Fibroblast of gingiva (primary cell): ENCODE data around the gene SETD5.

ENCODE experiments used
- DNase-seq: peaks from one replicate; pipeline ENCODE4 v3.0.0-alpha.2; 2011; ENCODE audit warnings: low read depth

The SETD5 gene

DNA sequence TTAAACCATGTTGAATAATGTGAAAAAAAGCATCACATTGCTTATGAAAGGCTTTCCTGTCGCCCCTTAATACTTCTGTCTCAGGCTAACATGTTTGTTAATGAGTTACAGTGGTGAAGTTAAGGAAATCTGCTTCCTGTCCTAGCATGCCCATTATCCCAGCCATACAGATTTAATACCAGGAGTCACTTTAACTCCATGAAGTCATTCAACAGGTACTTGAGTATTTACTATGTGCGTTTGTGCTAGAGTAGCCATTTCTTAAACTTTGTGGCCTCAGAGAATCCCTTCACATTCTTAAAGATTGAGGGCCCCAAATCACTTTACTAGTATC is 10.1 kb upstream of the SETD5 start:
- DNase-seq, result no peak

DNA sequence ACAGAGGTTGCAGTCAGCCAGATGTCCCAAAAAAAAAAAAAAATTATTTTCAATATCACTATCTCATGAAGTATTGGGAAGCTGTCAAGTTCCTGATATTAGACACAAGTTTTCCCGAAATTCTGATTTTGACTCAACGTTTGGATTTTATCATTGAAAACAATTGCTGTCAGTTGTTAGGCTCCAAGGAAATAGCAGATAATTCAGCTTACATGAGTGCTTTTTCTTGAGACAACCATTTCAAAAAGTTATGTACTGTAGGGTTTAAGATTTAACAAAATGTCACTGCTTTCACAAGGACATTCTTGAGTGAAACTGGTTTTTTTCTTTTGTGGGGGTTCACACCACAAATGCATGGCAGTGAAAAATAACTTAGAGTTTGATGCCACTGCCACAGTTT is 9.3 kb upstream of the SETD5 start:
- DNase-seq, result no peak

DNA sequence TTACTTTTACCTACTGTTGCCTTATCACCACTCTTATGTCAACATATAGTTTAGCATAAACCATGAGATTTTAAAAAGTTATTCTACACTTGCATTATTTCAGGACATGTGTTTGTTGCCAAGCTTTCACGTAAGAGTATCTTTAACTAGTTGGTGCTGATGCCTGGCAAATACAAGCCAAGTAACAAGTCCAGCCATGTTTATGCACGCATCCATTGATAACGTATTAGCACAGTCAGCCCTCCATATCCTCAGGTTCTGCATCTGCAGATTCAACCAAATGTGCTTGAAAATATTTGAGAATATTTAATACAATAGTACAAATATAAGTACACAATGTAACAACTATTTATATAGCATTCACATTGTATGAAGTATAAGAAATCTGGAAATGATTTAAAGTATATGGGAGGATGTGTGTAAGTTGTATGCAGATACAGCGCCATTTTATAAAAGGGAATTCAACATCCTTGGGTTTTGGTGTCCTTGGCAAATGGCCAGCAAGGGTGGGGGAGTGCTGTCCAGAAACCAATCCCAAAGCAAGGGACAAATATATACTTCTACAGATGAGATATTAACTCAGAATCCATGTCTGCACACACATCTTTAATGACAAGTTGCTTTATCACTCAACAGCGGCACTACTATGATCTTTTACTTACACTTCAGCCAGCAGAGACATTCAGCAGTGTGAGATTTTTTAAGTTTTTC is 8.7 kb upstream of the SETD5 start:
- DNase-seq, result no peak

DNA sequence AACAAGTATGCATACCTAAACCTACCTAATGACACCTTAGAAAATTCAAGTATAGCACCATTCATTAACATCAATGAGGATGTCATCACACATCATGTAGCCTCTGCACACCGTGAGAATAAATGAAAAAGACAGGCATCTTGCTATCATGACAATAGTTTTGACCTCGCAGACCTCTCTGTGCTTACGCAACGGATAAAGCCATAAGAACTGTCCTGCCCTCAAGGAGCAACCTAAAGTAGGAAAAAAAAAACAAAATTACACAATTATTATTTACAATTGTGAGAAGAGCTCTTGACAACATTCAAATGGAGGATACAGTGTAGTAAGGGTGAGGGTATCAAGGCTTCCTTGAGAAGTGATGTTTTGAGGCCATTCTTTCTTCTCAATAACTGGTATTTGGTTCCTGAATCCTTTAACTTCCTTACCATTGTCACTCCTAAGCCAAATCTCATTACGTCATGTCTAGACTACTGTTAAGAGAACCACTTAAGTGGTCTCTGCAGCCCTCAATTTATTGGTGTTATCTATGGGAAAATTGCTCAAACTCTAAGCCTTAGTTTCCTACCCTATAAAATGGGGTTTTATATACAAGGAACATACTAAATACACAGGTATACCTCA is 7.0 kb upstream of the SETD5 start:
- DNase-seq, result no peak

DNA sequence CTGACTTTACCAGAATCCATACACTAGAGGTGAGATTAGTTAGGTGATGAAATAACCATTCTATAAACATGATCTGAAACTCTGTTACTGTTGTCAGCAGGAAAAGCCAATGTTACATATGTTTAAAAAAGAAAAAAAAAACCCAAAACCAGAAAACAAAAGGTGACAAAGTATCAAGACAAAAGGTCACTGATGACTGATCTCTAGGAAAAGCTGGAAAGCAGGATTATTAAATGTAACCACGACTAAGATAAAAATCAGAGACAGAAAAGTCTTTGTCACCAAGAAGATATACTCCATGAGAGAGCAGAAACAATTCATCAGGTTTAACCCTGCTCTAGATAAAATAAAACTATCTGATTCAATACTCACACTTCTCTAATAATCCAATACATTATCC is 5.4 kb upstream of the SETD5 start:
- no peak for DNase-seq

DNA sequence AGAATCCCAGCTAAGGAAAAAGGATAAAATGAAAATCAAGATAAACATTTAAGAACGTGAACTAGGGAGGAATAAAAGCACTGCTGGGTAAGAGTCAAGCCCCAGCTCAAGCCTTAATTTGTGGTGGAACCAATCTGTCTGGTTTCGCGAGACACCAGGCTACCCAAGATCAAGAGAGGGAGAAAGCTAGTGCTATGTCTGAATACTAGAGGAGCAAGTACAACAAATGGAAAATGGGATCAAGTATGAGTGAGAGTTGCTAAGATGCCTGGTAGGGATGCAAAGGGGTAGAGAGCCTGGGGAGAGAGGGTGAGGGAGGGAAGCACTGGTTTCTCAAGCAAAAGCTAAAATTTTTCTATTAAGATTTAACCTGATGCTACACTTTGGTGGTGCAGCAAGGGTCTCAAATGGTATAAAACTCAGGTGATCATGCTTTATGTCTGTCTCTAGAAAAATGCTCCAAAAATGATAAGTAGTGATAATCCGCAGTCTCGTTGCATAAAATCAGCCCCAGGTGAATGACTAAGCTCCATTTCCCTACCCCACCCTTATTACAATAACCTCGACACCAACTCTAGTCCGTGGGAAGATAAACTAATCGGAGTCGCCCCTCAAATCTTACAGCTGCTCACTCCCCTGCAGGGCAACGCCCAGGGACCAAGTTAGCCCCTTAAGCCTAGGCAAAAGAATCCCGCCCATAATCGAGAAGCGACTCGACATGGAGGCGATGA is 1.7 kb upstream of the SETD5 start:
- DNase-seq, result no peak

DNA sequence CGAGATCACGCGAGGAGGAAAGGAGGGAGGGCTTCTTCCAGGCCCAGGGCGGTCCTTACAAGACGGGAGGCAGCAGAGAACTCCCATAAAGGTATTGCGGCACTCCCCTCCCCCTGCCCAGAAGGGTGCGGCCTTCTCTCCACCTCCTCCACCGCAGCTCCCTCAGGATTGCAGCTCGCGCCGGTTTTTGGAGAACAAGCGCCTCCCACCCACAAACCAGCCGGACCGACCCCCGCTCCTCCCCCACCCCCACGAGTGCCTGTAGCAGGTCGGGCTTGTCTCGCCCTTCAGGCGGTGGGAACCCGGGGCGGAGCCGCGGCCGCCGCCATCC is 1.1 kb upstream of the SETD5 start:
- peak; percentile 98 for DNase-seq

DNA sequence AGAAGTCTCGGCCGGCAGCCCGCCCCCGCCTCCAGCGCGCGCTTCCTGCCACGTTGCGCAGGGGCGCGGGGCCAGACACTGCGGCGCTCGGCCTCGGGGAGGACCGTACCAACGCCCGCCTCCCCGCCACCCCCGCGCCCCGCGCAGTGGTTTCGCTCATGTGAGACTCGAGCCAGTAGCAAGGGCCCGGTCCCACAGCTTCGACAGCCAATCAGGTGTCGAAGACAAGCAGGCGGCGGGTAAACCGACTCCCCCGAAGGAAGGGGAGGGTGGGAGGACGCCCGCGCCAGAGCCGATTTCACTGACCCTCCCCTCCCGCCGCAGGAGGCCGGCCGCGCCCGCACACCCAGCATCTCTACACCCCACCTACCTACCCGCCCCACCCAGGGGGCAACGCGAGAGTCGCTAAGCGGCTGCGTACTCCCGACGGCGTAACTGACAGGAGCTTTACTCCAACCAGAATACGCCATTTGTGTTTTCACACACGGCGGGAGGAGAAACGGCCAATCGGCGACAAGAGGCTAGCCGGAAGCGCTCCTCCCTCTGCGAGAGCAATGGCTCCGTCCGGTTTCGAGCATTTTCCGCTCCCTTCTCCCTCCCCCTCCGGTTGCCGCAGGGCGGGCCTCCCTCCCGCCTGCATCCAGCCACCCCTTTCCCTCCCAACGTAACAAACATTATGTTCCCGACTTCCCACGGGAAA is 633 bp upstream of the SETD5 start:
- peak; percentile 100 for DNase-seq

DNA sequence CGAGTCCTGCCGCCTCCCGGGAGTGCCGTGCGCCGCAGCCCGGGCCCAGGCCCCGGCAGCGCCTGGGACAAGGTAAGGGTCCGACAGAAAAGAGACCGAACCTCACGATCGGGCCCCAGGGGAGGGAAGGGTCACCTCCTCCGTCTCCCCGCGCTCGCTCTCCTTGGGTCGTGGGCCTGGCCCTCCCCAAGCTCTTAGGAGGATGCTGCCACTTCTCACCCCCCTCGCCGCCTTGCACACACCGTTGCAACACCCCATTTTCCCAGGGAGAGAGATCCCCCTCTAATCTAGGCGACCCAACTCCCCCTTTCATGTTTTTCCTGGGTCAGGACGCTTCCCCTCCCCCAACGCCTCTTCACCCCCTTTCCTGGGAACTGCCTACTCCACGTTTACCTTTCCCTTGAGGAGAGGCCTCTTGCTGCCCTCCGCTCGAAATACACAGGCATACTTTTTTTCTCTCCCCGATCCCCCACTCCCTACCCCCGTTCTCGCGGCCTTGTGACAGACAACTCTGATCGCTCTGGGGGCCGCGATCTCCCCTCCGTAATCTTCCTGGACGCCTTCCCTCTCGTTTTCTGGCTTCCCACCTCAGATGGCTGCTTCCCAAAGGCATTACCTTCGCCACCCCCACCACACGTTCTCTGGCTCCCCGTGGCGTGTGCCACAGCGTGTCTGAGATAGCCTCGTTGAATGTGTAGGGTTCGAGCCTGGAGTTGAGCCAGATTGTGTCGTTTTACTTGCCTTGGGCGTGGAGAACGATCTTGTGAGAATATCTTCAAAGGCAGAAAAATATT is 688 bp downstream of the SETD5 start:
- peak; percentile 27 for DNase-seq

DNA sequence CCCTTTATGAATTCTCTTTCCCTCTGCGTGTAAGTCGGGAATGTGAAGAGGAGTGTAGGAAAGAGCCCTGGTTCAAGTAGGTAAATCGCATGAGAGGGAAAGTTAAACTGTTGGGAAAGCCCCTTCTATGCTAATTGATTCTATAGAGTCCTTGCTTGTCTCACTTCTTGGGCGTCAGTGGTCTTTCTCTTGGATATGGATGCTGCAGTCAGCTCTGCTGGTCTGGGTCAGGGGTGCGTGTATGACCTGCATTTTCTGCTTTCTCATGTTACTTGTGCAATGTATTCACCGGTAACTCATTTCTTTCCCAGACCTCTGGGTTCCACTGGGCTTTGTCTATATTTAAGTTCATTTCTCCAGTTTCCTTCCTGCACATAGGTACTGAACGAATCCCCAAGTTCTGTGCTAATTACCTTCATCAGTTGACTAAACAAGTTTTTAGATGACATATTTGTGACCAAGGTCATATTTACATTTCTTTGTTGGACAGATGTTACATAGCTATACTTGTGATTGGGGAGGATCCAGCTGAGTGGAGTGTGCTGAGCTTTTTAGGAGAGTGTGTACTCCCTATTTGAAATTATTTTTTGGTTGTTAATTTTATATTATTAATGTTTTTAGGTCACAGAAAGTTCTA is 1.4 kb downstream of the SETD5 start:
- peak; percentile 65 for DNase-seq

DNA sequence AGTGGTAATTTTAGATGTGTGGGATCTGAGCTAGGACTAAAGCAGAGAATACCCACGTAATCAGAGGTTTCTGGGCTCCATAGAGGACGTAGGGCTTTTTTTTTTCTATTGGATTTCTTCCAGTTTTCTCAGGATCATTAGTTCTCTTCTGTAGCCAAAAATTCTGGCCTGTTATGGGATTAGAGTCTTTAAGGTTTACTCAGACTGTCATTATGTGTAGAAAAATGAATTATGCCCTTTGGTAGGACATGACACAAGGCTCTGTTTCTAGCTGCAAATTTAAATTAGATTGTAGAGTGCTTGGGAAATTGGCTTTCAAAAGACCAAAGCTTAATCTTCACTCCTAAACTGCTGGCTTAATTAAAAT is 1.9 kb downstream of the SETD5 start:
- DNase-seq, result peak; percentile 26

DNA sequence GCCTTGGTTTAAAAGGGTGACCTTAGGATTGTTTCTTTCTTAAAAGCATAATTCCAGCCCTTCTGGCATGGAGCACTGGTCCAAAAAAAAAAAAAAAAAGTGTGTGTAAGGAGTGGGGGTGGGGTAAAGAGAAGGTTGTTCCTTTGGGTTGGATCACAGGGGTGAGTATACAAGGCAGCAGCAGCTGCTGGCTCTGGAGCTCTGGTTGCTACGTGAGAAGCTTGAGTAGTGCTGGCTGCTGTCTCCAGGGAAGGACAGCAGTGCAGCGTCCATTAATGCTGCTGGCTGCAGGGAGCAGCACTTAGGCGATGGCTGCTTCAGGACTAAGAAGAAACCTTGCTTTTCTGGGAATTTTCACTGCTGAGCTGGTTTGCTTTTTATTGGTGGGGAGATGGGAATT is 2.3 kb downstream of the SETD5 start:
- DNase-seq, result peak; percentile 96

DNA sequence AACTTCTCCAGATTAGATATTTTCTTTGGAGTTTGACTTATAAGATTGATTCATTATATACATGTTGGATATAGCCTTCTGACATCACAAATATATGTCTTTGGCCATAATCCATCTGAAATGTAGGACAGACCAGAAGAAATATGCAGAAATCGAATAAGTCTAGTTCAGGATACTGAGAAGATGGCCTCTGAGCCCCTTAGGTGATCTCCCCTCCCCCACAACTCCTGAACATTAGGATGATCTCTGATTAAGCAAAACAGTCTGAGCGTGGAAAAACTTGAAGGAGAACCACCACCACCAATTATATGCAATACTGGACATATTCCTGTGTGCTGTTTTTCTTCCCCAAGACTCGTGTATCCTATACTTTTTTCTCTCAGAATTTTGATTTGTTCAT is 3.2 kb downstream of the SETD5 start:
- DNase-seq, result no peak

DNA sequence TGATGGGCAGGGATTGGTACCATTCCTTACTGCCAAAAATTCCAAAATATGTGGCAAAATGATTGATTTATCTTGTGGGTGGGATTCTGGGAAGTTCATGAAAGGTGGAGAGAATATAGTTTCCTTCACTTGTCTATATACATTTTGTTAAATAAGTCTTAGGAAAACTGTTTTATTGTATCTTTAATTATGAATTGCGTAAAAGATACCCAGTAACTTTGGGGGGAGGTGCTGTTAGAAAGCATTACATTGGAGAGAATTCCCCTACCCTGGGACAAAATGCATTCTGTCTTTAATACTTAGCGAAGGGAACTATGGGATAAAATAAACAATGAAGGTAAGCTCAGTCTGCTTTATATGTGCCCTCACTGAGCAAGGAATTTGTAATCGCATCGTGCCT is 4.6 kb downstream of the SETD5 start:
- DNase-seq, result no peak

DNA sequence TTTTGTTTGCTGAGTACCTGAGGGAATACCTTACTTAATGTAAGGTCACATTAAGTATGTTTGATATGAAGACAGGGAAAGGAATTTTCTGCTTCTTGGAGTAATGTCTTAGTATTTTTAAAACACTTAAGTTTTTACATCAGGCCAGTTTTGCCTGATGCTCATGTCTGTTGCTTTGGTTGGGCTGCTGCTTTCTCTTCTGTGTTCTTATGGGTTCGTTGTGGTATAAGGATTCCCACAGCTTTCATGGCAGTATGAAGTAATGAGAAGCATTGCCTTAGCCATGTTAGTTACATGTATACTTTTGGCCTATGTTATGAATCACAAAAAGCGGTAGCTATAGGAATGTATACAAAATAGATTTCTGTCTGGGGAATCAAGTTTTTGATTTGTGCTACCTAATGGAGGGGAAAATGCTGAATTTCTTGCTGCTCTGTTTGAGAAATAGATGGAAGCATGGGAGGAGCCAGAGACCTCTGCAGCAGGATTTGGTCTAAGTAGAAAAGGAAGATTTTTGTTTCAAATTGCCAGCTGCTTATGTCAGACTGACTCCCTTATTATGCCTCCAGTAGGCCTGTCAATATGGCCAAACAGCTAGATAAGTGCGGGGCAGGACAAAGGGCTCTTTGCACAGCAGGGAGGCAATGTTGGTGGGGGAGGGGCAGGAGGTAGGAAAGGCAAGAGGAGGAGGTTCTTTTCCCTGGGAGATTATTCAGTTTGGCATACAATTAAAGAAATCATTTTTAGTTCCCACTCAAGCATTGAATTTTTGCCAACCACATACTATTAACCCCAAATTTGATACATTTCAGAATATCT is 5.2 kb downstream of the SETD5 start:
- DNase-seq, result no peak

DNA sequence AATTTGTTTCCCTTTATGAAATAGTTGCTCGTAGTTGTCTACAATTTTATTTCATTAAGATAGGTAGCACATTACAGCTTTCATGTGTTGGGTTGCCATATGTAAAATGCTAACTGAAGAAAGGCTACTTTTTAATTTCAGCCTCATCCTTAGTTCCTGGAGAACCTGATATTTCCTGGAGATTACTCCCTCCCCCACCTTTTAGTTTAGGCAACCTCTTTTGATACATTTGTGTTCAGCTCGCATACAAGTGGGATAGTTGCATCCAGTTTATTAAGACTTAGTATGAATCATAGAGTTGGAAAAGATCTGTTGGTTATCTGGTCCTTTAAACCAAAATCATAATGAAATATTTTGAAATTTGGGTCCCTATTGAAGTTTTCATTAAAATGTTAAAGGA is 6.0 kb downstream of the SETD5 start:
- DNase-seq, result no peak

DNA sequence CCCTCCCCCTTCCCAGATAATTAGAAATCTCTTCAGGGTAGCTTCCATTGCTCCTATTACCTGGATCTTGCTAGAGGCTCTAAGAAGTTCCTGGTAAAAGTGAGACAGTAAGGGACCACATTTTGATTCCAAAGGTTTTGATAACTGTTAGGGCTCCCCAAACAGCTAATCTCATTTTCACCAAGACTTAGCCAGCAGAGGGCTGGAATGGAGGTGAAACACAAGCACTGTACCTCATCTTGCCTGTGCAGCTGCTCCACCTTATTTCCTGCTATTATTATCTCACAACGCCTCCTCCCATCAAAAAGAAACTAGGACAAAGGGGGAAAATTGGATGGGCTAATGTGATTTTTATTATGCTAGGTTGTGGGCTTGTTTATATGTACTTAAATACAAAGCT is 7.3 kb downstream of the SETD5 start:
- DNase-seq, result no peak

DNA sequence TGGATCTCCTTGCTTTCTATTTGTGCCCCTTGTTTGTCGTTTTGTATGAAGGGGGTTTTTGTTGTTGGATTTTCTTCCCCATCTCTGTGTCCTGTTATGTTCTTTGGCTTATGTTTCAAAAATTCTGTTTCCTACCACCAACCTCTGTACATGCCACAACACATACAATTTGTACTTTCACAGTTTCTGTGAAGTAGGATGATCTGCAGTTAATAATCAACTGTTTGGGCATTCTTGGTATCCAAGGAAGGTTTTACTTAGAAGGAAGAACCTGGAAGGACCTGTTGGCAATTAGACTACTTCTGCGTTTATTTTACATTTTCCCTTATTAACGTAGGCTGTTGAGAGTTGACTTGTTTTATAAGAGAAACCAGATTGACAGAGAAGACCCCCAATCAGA is 8.3 kb downstream of the SETD5 start:
- DNase-seq, result no peak

DNA sequence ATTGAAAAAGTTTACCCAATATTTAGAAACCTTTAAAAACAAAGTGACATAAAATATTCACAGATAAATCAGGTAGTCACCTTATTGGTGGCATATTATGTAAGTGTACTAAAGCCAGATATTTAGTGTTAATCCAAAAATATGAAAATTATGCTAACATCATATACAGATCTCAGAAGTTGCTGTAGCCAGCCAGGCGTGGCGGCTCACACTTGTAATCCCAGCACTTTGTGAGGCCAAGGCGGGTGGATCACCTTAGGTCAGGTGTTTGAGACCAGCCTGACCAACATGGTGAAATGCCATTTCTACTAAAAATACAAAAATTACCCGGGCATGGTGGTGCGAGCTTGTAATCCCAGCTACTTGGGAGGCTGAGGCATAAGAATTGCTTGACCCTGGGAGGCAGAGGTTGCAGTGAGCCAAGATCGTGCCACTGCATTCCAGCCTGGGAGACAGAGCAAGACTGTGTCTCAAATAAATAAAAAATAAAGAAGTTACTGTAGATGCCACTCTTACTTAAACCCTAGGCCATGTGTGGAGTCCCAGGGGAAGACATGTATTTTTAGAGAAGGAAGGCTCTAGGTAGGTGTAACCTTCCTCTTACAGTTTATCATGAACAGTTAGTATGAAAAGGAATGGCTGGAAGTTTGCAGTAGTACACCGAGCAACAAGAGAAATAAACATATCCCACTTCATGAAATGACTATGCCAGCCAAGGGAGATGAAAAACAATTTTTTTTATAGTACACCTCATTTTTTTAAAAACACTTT is 9.6 kb downstream of the SETD5 start:
- DNase-seq, result no peak

DNA sequence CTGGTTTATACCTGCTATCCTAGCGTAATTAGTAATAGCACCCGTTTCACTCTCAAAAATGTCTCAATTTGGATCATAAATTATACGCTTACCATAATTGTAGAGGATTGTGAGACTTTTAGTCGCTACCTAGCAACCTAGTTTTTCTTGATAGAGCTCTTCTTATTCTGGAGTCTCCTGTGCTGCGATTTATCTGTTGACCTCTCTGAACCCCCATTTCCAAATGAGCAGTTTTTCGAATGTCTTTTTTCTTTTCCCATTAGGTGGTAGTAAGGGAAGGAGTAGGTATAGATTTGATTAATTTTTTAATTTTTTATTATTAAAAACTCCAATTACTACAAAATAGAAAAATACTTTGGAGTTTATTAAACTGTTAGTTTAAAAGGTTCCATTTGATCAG is 10.6 kb downstream of the SETD5 start:
- DNase-seq, result no peak
